Measurements from ENCODE around the gene TMEM163. TPM values are rescaled to one million over a fixed set of nuclear protein-coding genes. Genes with fewer than 3 reads are reported as not detected.

Gene TMEM163
- total and polyA plus RNA-seq, 2 experiments from 2014 or later, result 1.1 TPM

GRCh38 chr2:134582547-134582899, 136.3 kb downstream of the TMEM163 start:
- no peaks in the 10 kb centered on the region for H3K79me2 ChIP-seq
- H3K27ac ChIP-seq, result no peak overlapping the region
- H3K4me3 ChIP-seq, result no peak overlapping the region
- H3K9me2 ChIP-seq (replicated peaks; ENCODE audit: insufficient read depth), result no peaks in the 10 kb centered on the region
- WGBS (ENCODE audit: low lambda C conversion rate, missing lambda C conversion rate), result 71% methylated on average over 2 of the region's 2 CpGs
- TF ChIP-seq CTCF (IDR thresholded peaks at IDR 0.05; ENCODE audit: poor library complexity) (no peak), EZH2phosphoT487 (IDR thresholded peaks at IDR 0.05; ENCODE audit: low read depth, severe bottlenecking, unreplicated experiment) (no peak), EZH2 (IDR thresholded peaks at IDR 0.05; ENCODE audit: borderline replicate concordance) (no peak)
- DNase-seq (ENCODE audit: low spot score), result peak; percentile 14
- H4K20me1 ChIP-seq (ENCODE audit: insufficient read depth, poor library complexity, severe bottlenecking), result no peaks in the 10 kb centered on the region
- no peaks in the 10 kb centered on the region for H3K36me3 ChIP-seq (replicated peaks; ENCODE audit: insufficient read depth, low read depth)
- H3K27me3 ChIP-seq, result no peaks in the 10 kb centered on the region
- H3K4me1 ChIP-seq (ENCODE audit: insufficient read depth), result no peaks in the 10 kb centered on the region
- no peak overlapping the region for H3K4me2 ChIP-seq
- H2AFZ ChIP-seq, result no peak overlapping the region
- H3K9me3 ChIP-seq (ENCODE audit: low read depth), result no peaks in the 10 kb centered on the region

GRCh38 chr2:134581877-134582546, 136.8 kb downstream of the TMEM163 start:
- no peak for DNase-seq (ENCODE audit: low spot score)
- Histone ChIP-seq H3K79me2 (no peaks in the 10 kb centered on the region), H3K9me2 (replicated peaks; ENCODE audit: insufficient read depth) (no peaks in the 10 kb centered on the region), H3K36me3 (replicated peaks; ENCODE audit: insufficient read depth, low read depth) (no peaks in the 10 kb centered on the region), H4K20me1 (ENCODE audit: insufficient read depth, poor library complexity, severe bottlenecking) (no peaks in the 10 kb centered on the region), H3K9me3 (ENCODE audit: low read depth) (no peaks in the 10 kb centered on the region), H3K4me2 (no peak overlapping the region), H3K27ac (no peak overlapping the region), H2AFZ (no peak overlapping the region), H3K4me1 (ENCODE audit: insufficient read depth) (no peaks in the 10 kb centered on the region), H3K4me3 (no peak overlapping the region), H3K27me3 (no peaks in the 10 kb centered on the region)
- WGBS (ENCODE audit: low lambda C conversion rate, missing lambda C conversion rate), result 91% methylated on average over 10 of the region's 10 CpGs
- no peak for TF ChIP-seq EZH2phosphoT487 (IDR thresholded peaks at IDR 0.05; ENCODE audit: low read depth, severe bottlenecking, unreplicated experiment)
- no peak for TF ChIP-seq CTCF (IDR thresholded peaks at IDR 0.05; ENCODE audit: poor library complexity)
- TF ChIP-seq EZH2 (IDR thresholded peaks at IDR 0.05; ENCODE audit: borderline replicate concordance), result no peak

DNA sequence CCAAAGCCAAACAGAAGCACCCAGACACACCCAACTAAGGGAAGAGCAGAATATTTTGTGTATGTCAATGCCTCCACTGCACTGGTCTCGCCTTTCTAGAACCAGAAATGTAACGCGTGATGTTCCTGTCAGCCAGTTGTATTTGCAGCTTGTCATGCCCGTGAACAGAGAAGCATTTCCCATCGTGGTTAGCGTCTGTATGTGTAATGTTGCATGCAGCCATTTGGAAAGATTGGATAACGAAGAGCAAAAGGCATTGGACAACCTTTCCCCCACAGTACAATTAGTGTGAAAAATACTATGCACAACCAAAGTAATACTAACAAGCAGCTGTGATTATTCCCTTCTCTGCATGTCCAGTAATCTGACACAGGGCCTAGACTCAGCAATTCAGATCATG, 140.5 kb downstream of the TMEM163 start:
- no peak overlapping the region for H3K27ac ChIP-seq
- H3K27me3 ChIP-seq, result no peaks in the 10 kb centered on the region
- no peak overlapping the region for H2AFZ ChIP-seq
- H3K9me2 ChIP-seq (replicated peaks; ENCODE audit: insufficient read depth), result no peaks in the 10 kb centered on the region
- DNase-seq (ENCODE audit: low spot score), result no peak
- H3K9me3 ChIP-seq (ENCODE audit: low read depth), result no peaks in the 10 kb centered on the region
- H3K79me2 ChIP-seq, result no peaks in the 10 kb centered on the region
- H3K4me2 ChIP-seq, result no peak overlapping the region
- TF ChIP-seq EZH2 (IDR thresholded peaks at IDR 0.05; ENCODE audit: borderline replicate concordance) (no peak), EZH2phosphoT487 (IDR thresholded peaks at IDR 0.05; ENCODE audit: low read depth, severe bottlenecking, unreplicated experiment) (no peak), CTCF (IDR thresholded peaks at IDR 0.05; ENCODE audit: poor library complexity) (no peak)
- no peak overlapping the region for H3K4me3 ChIP-seq
- no peaks in the 10 kb centered on the region for H4K20me1 ChIP-seq (ENCODE audit: insufficient read depth, poor library complexity, severe bottlenecking)
- no peaks in the 10 kb centered on the region for H3K4me1 ChIP-seq (ENCODE audit: insufficient read depth)
- H3K36me3 ChIP-seq (replicated peaks; ENCODE audit: insufficient read depth, low read depth), result no peaks in the 10 kb centered on the region
- 88% methylated on average over 7 of the region's 7 CpGs for WGBS (ENCODE audit: low lambda C conversion rate, missing lambda C conversion rate)

Data from hepatocyte (in vitro differentiated cells).